Tibial artery (tissue), 4 donors: ENCODE results near the gene BLVRB.
"Not testable (repeated sequence)": the region's sequence is repeated elsewhere in the genome, so short reads cannot be mapped to it uniquely, and the experiment has no call there.

Experiments used
- DNase-seq, 2 donors: peaks; one replicate each; pipeline ENCODE4 v3.0.0-alpha.2; 2019
- H3K27ac ChIP-seq, 2 donors: fragments of 200-600 bp; sonication (generic) in 1 of 2; 1 replicate in 1 of 2; 2 replicates in 1 of 2; pipeline ENCODE4 v1.5.1; 2018 to 2019; ENCODE audit warnings: mild to moderate bottlenecking in 1 of 2
- H3K27me3 ChIP-seq, 2 donors: fragments of 200-600 bp; sonication (generic) in 1 of 2; one replicate each; pipeline versions ENCODE4 v1.5.1 to v1.6.0; 2016 to 2019
- H3K36me3 ChIP-seq, 3 donors: fragments of 200-600 bp; sonication (generic) in 2 of 3; one replicate each; pipeline ENCODE4 v1.5.1; 2016 to 2019; ENCODE audit warnings: mild to moderate bottlenecking in 2 of 3
- H3K4me1 ChIP-seq, 4 donors: fragments of 200-600 bp; sonication (generic) in 2 of 4; 1 replicate in 3 of 4; 2 replicates in 1 of 4; pipeline ENCODE4 v1.5.1; 2016 to 2019
- H3K4me3 ChIP-seq, 2 donors: fragments of 200-600 bp; sonication (generic) in 1 of 2; 1 replicate in 1 of 2; 2 replicates in 1 of 2; pipeline ENCODE4 v1.5.1; 2018 to 2019; ENCODE audit warnings: mild to moderate bottlenecking in 2 of 2
- H3K9me3 ChIP-seq, 3 donors: fragments of 200-600 bp; sonication (generic) in 1 of 3; one replicate each; pipeline ENCODE4 v1.5.1; 2016 to 2019
- intact Hi-C: fragments of 100-400 bp; cut with DNase I; formaldehyde crosslinking; loops from one replicate; pipeline ENCODE4 v1.15.0; 2023; ENCODE audit warnings: low total_unique reads
- TF ChIP-seq, protein P1 (sequence below), 2 experiments: fragments of 200-600 bp in 1 of 2; fragments of 450-650 bp in 1 of 2; IDR thresholded peaks; one replicate each; pipeline ENCODE4 v1.5.1; 2017 to 2019; ENCODE audit warnings: antibody characterized with exemption in 2 of 2, mild to moderate bottlenecking in 1 of 2, moderate library complexity in 1 of 2

The BLVRB gene

GRCh38 chr19:40413291-40413845 is 52.2 kb downstream of the BLVRB start, which contains the start of gene PRX:
Gene PRX (minus strand): TSS chr19:40413378. CDS start chr19:40407932, 5,446 bp downstream.
- Histone ChIP-seq H3K36me3 (no peaks in the 10 kb centered on the region), H3K4me3 (no peak within 1 kb of the TSS), H3K9me3 (no peaks in the 10 kb centered on the region), H3K27ac (no peak within 1 kb of the TSS), H3K27me3 (no peaks in the 10 kb centered on the region), H3K4me1 (peaks cover 0 to 16% (median 11%) of the 10 kb centered on the region in 4 donors)
- intact Hi-C loops: no loop called here
- DNase-seq: no peak
- TF ChIP-seq, protein P1, sequence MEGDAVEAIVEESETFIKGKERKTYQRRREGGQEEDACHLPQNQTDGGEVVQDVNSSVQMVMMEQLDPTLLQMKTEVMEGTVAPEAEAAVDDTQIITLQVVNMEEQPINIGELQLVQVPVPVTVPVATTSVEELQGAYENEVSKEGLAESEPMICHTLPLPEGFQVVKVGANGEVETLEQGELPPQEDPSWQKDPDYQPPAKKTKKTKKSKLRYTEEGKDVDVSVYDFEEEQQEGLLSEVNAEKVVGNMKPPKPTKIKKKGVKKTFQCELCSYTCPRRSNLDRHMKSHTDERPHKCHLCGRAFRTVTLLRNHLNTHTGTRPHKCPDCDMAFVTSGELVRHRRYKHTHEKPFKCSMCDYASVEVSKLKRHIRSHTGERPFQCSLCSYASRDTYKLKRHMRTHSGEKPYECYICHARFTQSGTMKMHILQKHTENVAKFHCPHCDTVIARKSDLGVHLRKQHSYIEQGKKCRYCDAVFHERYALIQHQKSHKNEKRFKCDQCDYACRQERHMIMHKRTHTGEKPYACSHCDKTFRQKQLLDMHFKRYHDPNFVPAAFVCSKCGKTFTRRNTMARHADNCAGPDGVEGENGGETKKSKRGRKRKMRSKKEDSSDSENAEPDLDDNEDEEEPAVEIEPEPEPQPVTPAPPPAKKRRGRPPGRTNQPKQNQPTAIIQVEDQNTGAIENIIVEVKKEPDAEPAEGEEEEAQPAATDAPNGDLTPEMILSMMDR (IDR thresholded peaks at IDR 0.05): no peak

- H3K4me1 ChIP-seq: peaks cover 0 to 16% (median 11%) of the 10 kb centered on the region in 4 donors
- DNase-seq: no peak
- intact Hi-C loops: no loop called here
These were observed 52.7 kb downstream of the BLVRB start for GRCh38 chr19:40412866-40413265.

DNA sequence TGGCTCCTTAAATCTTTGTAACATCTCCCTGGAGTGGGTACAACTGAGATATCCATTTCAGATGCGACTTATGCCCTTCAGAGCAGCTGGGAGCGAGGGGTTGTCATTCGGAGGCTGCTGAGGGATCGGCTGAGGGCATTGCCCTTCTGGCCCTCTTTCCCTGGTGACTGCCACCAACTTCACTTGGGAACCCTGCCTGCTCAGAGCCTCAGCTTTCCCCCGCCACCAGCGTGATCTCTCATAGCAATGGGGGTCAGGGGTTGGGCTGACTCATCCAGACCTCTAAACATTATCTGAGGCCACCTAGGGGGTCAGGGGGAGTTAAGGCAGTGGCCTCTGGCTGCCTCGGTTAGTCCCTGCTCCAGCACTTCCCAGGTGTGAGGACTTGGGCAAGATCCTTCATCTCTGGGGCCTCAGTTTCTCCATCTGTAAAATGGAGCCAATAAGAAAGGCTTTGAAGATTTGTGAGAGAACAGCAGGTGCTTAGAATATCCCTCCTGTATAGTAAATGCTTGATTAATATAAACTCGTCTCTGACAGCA is 53.5 kb downstream of the BLVRB start:
- Histone ChIP-seq H3K27me3 (no peaks in the 10 kb centered on the region), H3K36me3 (no peaks in the 10 kb centered on the region), H3K4me3 (no peak overlapping the region), H3K9me3 (no peaks in the 10 kb centered on the region), H3K4me1 (peaks cover 0 to 16% (median 11%) of the 10 kb centered on the region in 4 donors), H3K27ac (peak overlapping the region in 1 of 2 donors; percentile 26)
- TF ChIP-seq, protein P1 (IDR thresholded peaks at IDR 0.05): no peak
- intact Hi-C loops: no loop called here
- no peak for DNase-seq

More at GRCh38 chr19:40412866-40413265, 52.7 kb downstream of the BLVRB start:
- H3K27me3 ChIP-seq: no peaks in the 10 kb centered on the region
- H3K4me3 ChIP-seq: no peak overlapping the region
- no peaks in the 10 kb centered on the region for H3K36me3 ChIP-seq
- H3K27ac ChIP-seq: no peak overlapping the region
- H3K9me3 ChIP-seq: no peaks in the 10 kb centered on the region
- TF ChIP-seq, protein P1 (IDR thresholded peaks at IDR 0.05): no peak

- Histone ChIP-seq H3K9me3 (no peaks in the 10 kb centered on the region), H3K4me3 (no peak overlapping the region), H3K36me3 (no peaks in the 10 kb centered on the region), H3K27ac (peak overlapping the region in 1 of 2 donors; percentile 26), H3K27me3 (no peaks in the 10 kb centered on the region), H3K4me1 (peaks cover 0 to 16% (median 11%) of the 10 kb centered on the region in 4 donors)
- intact Hi-C loops: no loop called here
- TF ChIP-seq, protein P1 (IDR thresholded peaks at IDR 0.05): no peak
- DNase-seq: no peak
These were observed 54.3 kb downstream of the BLVRB start for GRCh38 chr19:40411125-40411842.

DNA sequence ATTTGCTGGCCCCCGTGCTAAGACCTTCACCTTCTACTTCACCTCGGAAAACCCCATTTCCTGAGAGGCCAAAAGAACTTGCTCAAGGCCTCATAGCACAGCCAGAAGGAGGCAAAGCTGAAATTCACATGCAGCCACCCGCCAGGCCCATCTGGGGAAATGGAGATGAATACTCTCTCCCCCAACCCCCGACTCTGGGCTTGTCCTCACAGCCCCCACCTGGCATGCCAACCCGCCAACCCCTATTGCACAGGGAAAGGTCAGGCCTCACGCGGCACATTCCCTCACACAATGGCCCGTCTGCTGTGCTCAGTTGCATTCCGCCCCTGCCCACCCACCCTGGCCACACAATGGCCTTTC is 55.5 kb downstream of the BLVRB start:
- Histone ChIP-seq H3K27me3 (no peaks in the 10 kb centered on the region), H3K4me3 (no peak overlapping the region), H3K36me3 (no peaks in the 10 kb centered on the region), H3K27ac (no peak overlapping the region), H3K4me1 (peaks cover 0 to 16% (median 13%) of the 10 kb centered on the region in 4 donors), H3K9me3 (no peaks in the 10 kb centered on the region)
- DNase-seq: no peak
- intact Hi-C loops: no loop called here
- TF ChIP-seq, protein P1 (IDR thresholded peaks at IDR 0.05): no peak

DNA sequence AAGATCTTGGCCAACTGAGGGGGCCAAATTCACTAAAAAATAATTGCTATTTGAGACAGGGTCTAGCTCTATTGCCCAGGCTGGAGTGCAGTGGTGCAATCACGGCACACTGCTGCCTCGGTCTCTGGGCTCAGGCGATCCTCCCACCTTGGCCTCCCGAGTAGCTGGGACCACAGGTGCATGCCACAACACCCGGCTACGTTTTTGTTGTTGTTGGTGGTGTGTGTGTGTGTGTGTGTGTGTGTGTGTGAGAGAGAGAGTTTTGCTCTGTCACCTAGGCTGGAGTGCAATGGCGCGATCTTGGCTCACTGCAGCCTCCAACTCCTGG is 57.0 kb downstream of the BLVRB start:
- DNase-seq, H3K27ac ChIP-seq, H3K36me3 ChIP-seq, H3K9me3 ChIP-seq, H3K4me3 ChIP-seq, intact Hi-C loops, H3K27me3 ChIP-seq: not testable (repeated sequence)
- H3K4me1 ChIP-seq: peaks cover 0 to 23% (median 11%) of the 10 kb centered on the region in 4 donors
